ENCODE measurements around the gene NTRK1.
A peak's percentile ranks its signal among the peaks of the same experiment; 100 is the strongest.

Gene NTRK1

GRCh38 chr1:156853761-156854160 is 6.9 kb upstream of the NTRK1 start:
- H3K27me3 ChIP-seq (ENCODE audit: control insufficient read depth in 1 of 2, insufficient read depth in 2 of 2, low read length in 2 of 2) = peaks cover 30 to 55% of the 10 kb centered on the region in 2 donors
- H3K36me3 ChIP-seq (ENCODE audit: control insufficient read depth in 1 of 2, insufficient read depth in 2 of 2, low read length in 2 of 2) = no peaks in the 10 kb centered on the region
- no peak overlapping the region for H3K4me3 ChIP-seq (ENCODE audit: low read depth in 1 of 2, low read length in 2 of 2)
- no peaks in the 10 kb centered on the region for H3K4me1 ChIP-seq (ENCODE audit: control insufficient read depth in 1 of 2, insufficient read depth in 2 of 2, low read length in 2 of 2)
- no peaks in the 10 kb centered on the region for H3K9me3 ChIP-seq (ENCODE audit: control insufficient read depth in 1 of 2, low read length in 2 of 2)
- H3K9ac ChIP-seq (ENCODE audit: low read depth in 1 of 2, low read length in 2 of 2) = no peak overlapping the region
- no peak overlapping the region for H3K27ac ChIP-seq (ENCODE audit: low read depth, low read length)

GRCh38 chr1:156854634-156855033 is 6.0 kb upstream of the NTRK1 start:
- H3K36me3 ChIP-seq (ENCODE audit: control insufficient read depth in 1 of 2, insufficient read depth in 2 of 2, low read length in 2 of 2) = no peaks in the 10 kb centered on the region
- H3K9me3 ChIP-seq (ENCODE audit: control insufficient read depth in 1 of 2, low read length in 2 of 2) = no peaks in the 10 kb centered on the region
- H3K4me1 ChIP-seq (ENCODE audit: control insufficient read depth in 1 of 2, insufficient read depth in 2 of 2, low read length in 2 of 2) = peaks cover 3 to 4% of the 10 kb centered on the region in 2 donors
- no peak overlapping the region for H3K4me3 ChIP-seq (ENCODE audit: low read depth in 1 of 2, low read length in 2 of 2)
- no peak overlapping the region for H3K27ac ChIP-seq (ENCODE audit: low read depth, low read length)
- H3K27me3 ChIP-seq (ENCODE audit: control insufficient read depth in 1 of 2, insufficient read depth in 2 of 2, low read length in 2 of 2) = peaks cover 29 to 55% of the 10 kb centered on the region in 2 donors
- no peak overlapping the region for H3K9ac ChIP-seq (ENCODE audit: low read depth in 1 of 2, low read length in 2 of 2)

- Histone ChIP-seq H3K9me3 (ENCODE audit: control insufficient read depth in 1 of 2, low read length in 2 of 2) (no peaks in the 10 kb centered on the region), H3K9ac (ENCODE audit: low read depth in 1 of 2, low read length in 2 of 2) (no peak overlapping the region), H3K4me1 (ENCODE audit: control insufficient read depth in 1 of 2, insufficient read depth in 2 of 2, low read length in 2 of 2) (peaks cover 8 to 13% of the 10 kb centered on the region in 2 donors), H3K27me3 (ENCODE audit: control insufficient read depth in 1 of 2, insufficient read depth in 2 of 2, low read length in 2 of 2) (peaks cover 39 to 68% of the 10 kb centered on the region in 2 donors), H3K4me3 (ENCODE audit: low read depth in 1 of 2, low read length in 2 of 2) (no peak overlapping the region), H3K27ac (ENCODE audit: low read depth, low read length) (no peak overlapping the region), H3K36me3 (ENCODE audit: control insufficient read depth in 1 of 2, insufficient read depth in 2 of 2, low read length in 2 of 2) (no peaks in the 10 kb centered on the region)
Observed at GRCh38 chr1:156856282-156856785, 4.3 kb upstream of the NTRK1 start.

- no peak overlapping the region for H3K9ac ChIP-seq (ENCODE audit: low read depth in 1 of 2, low read length in 2 of 2)
- H3K27ac ChIP-seq (ENCODE audit: low read depth, low read length) = no peak overlapping the region
- H3K27me3 ChIP-seq (ENCODE audit: control insufficient read depth in 1 of 2, insufficient read depth in 2 of 2, low read length in 2 of 2) = peaks cover 50 to 75% of the 10 kb centered on the region in 2 donors
- H3K4me1 ChIP-seq (ENCODE audit: control insufficient read depth in 1 of 2, insufficient read depth in 2 of 2, low read length in 2 of 2) = peaks cover 8 to 13% of the 10 kb centered on the region in 2 donors
- H3K9me3 ChIP-seq (ENCODE audit: control insufficient read depth in 1 of 2, low read length in 2 of 2) = no peaks in the 10 kb centered on the region
- H3K4me3 ChIP-seq (ENCODE audit: low read depth in 1 of 2, low read length in 2 of 2) = no peak overlapping the region
- H3K36me3 ChIP-seq (ENCODE audit: control insufficient read depth in 1 of 2, insufficient read depth in 2 of 2, low read length in 2 of 2) = no peaks in the 10 kb centered on the region
Observed at GRCh38 chr1:156857532-156857931, 3.1 kb upstream of the NTRK1 start.

GRCh38 chr1:156858555-156858956 is 2.1 kb upstream of the NTRK1 start:
- H3K27ac ChIP-seq (ENCODE audit: low read depth, low read length) = no peak overlapping the region
- H3K4me1 ChIP-seq (ENCODE audit: control insufficient read depth in 1 of 2, insufficient read depth in 2 of 2, low read length in 2 of 2) = peaks cover 8 to 13% of the 10 kb centered on the region in 2 donors
- peaks cover 54 to 73% of the 10 kb centered on the region in 2 donors for H3K27me3 ChIP-seq (ENCODE audit: control insufficient read depth in 1 of 2, insufficient read depth in 2 of 2, low read length in 2 of 2)
- no peak overlapping the region for H3K4me3 ChIP-seq (ENCODE audit: low read depth in 1 of 2, low read length in 2 of 2)
- H3K9me3 ChIP-seq (ENCODE audit: control insufficient read depth in 1 of 2, low read length in 2 of 2) = no peaks in the 10 kb centered on the region
- H3K9ac ChIP-seq (ENCODE audit: low read depth in 1 of 2, low read length in 2 of 2) = no peak overlapping the region
- no peaks in the 10 kb centered on the region for H3K36me3 ChIP-seq (ENCODE audit: control insufficient read depth in 1 of 2, insufficient read depth in 2 of 2, low read length in 2 of 2)

GRCh38 chr1:156858959-156859522 is 1.6 kb upstream of the NTRK1 start, which contains the start of gene INSRR:
Gene INSRR (minus strand): TSS chr1:156859117. CDS start chr1:156858621, 496 bp downstream.
- Histone ChIP-seq H3K27me3 (ENCODE audit: control insufficient read depth in 1 of 2, insufficient read depth in 2 of 2, low read length in 2 of 2) (peaks cover 58 to 69% of the 10 kb centered on the region in 2 donors), H3K27ac (ENCODE audit: low read depth, low read length) (no peak within 1 kb of the TSS), H3K4me3 (ENCODE audit: low read depth in 1 of 2, low read length in 2 of 2) (peak within 1 kb of the TSS; percentile 36 to 54), H3K9ac (ENCODE audit: low read depth in 1 of 2, low read length in 2 of 2) (peak within 1 kb of the TSS in 1 of 2 donors; percentile 25), H3K4me1 (ENCODE audit: control insufficient read depth in 1 of 2, insufficient read depth in 2 of 2, low read length in 2 of 2) (peaks cover 8 to 13% of the 10 kb centered on the region in 2 donors), H3K9me3 (ENCODE audit: control insufficient read depth in 1 of 2, low read length in 2 of 2) (no peaks in the 10 kb centered on the region), H3K36me3 (ENCODE audit: control insufficient read depth in 1 of 2, insufficient read depth in 2 of 2, low read length in 2 of 2) (no peaks in the 10 kb centered on the region)

- Histone ChIP-seq H3K9ac (ENCODE audit: low read depth in 1 of 2, low read length in 2 of 2) (peak overlapping the region in 1 of 2 donors; percentile 25), H3K9me3 (ENCODE audit: control insufficient read depth in 1 of 2, low read length in 2 of 2) (no peaks in the 10 kb centered on the region), H3K36me3 (ENCODE audit: control insufficient read depth in 1 of 2, insufficient read depth in 2 of 2, low read length in 2 of 2) (no peaks in the 10 kb centered on the region), H3K4me3 (ENCODE audit: low read depth in 1 of 2, low read length in 2 of 2) (peak overlapping the region; percentile 36 to 54), H3K4me1 (ENCODE audit: control insufficient read depth in 1 of 2, insufficient read depth in 2 of 2, low read length in 2 of 2) (peaks cover 8 to 13% of the 10 kb centered on the region in 2 donors), H3K27me3 (ENCODE audit: control insufficient read depth in 1 of 2, insufficient read depth in 2 of 2, low read length in 2 of 2) (peaks cover 61 to 70% of the 10 kb centered on the region in 2 donors), H3K27ac (ENCODE audit: low read depth, low read length) (no peak overlapping the region)
Observed at GRCh38 chr1:156859523-156860112, 1.0 kb upstream of the NTRK1 start.

GRCh38 chr1:156860113-156860627 is 495 bp upstream of the NTRK1 start:
- Histone ChIP-seq H3K9ac (ENCODE audit: low read depth in 1 of 2, low read length in 2 of 2) (no peak overlapping the region), H3K4me1 (ENCODE audit: control insufficient read depth in 1 of 2, insufficient read depth in 2 of 2, low read length in 2 of 2) (peaks cover 8 to 13% of the 10 kb centered on the region in 2 donors), H3K4me3 (ENCODE audit: low read depth in 1 of 2, low read length in 2 of 2) (peak overlapping the region; percentile 54 to 62), H3K27ac (ENCODE audit: low read depth, low read length) (no peak overlapping the region), H3K27me3 (ENCODE audit: control insufficient read depth in 1 of 2, insufficient read depth in 2 of 2, low read length in 2 of 2) (peaks cover 61 to 76% of the 10 kb centered on the region in 2 donors), H3K9me3 (ENCODE audit: control insufficient read depth in 1 of 2, low read length in 2 of 2) (no peaks in the 10 kb centered on the region), H3K36me3 (ENCODE audit: control insufficient read depth in 1 of 2, insufficient read depth in 2 of 2, low read length in 2 of 2) (no peaks in the 10 kb centered on the region)

- H3K9me3 ChIP-seq (ENCODE audit: control insufficient read depth in 1 of 2, low read length in 2 of 2) = no peaks in the 10 kb centered on the region
- no peak overlapping the region for H3K27ac ChIP-seq (ENCODE audit: low read depth, low read length)
- H3K27me3 ChIP-seq (ENCODE audit: control insufficient read depth in 1 of 2, insufficient read depth in 2 of 2, low read length in 2 of 2) = peaks cover 51 to 64% of the 10 kb centered on the region in 2 donors
- peaks cover 8 to 13% of the 10 kb centered on the region in 2 donors for H3K4me1 ChIP-seq (ENCODE audit: control insufficient read depth in 1 of 2, insufficient read depth in 2 of 2, low read length in 2 of 2)
- H3K9ac ChIP-seq (ENCODE audit: low read depth in 1 of 2, low read length in 2 of 2) = no peak overlapping the region
- no peaks in the 10 kb centered on the region for H3K36me3 ChIP-seq (ENCODE audit: control insufficient read depth in 1 of 2, insufficient read depth in 2 of 2, low read length in 2 of 2)
- no peak overlapping the region for H3K4me3 ChIP-seq (ENCODE audit: low read depth in 1 of 2, low read length in 2 of 2)
Observed at GRCh38 chr1:156862584-156862983, 1.9 kb downstream of the NTRK1 start.

- no peak overlapping the region for H3K27ac ChIP-seq (ENCODE audit: low read depth, low read length)
- H3K4me3 ChIP-seq (ENCODE audit: low read depth in 1 of 2, low read length in 2 of 2) = no peak overlapping the region
- H3K36me3 ChIP-seq (ENCODE audit: control insufficient read depth in 1 of 2, insufficient read depth in 2 of 2, low read length in 2 of 2) = no peaks in the 10 kb centered on the region
- peaks cover 8 to 13% of the 10 kb centered on the region in 2 donors for H3K4me1 ChIP-seq (ENCODE audit: control insufficient read depth in 1 of 2, insufficient read depth in 2 of 2, low read length in 2 of 2)
- H3K9ac ChIP-seq (ENCODE audit: low read depth in 1 of 2, low read length in 2 of 2) = no peak overlapping the region
- peaks cover 46 to 59% of the 10 kb centered on the region in 2 donors for H3K27me3 ChIP-seq (ENCODE audit: control insufficient read depth in 1 of 2, insufficient read depth in 2 of 2, low read length in 2 of 2)
- H3K9me3 ChIP-seq (ENCODE audit: control insufficient read depth in 1 of 2, low read length in 2 of 2) = no peaks in the 10 kb centered on the region
Observed at GRCh38 chr1:156862997-156863599, 2.4 kb downstream of the NTRK1 start.

All from duodenal mucosa (tissue), 2 donors.